Placental pericyte (primary cell): ENCODE results near the gene PRAMEF10. TPM values are rescaled to one million over a fixed set of nuclear protein-coding genes. Genes with fewer than 3 reads are reported as not detected.

Experiments
- small RNA-seq: library from RNA; depleted of rRNA; stranded (forward); fragments of <200 nt; gene quantifications from one replicate; pipeline ENCODE3, GENCODE V24; 2012; ENCODE audit warnings: low replicate concordance
- total RNA-seq: library from RNA; depleted of rRNA; stranded (reverse); fragments of >200 nt; gene quantifications from 2 replicates; pipeline ENCODE4 v1.2.3, GENCODE V29; 2012

The PRAMEF10 gene, protein sequence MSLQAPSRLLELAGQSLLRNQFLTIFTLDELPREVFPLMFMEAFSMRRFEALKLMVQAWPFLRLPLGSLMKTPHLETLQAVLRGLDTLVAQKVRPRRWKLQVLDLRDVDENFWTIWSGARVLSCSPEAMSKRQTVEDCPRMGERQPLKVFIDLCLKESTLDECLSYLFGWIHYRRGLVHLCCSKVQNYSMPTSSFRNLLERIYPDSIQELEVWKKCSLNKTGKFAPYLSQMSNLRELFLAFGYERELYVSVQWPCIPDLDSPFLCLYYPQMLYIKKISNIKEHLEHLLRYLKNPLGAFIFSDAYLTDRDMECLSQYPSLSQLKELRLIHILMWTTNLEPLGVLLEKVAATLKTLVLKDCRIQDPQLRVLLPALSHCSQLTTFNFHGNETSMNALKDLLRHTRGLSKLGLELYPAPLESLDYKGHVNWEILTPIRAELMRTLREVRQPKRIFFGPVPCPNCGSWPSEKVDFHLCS
- not detected in 2 replicates for total RNA-seq

DNA sequence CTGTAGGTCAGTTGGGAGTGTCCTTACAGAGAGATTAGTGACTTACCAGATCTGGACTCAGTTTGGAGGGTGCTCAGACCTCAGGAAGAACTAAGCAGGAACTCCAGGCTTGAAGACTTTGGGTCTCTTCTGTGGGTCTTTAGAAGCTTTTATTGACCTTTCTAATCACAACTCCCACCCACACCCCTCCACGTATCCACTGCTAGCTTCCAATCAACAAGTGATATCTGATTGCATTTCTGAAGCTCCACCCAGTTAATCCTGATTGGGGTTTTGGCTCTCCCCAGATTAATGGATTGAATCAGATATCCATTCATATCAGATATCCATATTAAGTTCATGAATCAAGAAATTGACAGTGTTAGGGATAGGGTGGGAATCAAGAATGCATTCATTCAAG is at the start of gene PRAMEF10:
Gene PRAMEF10 (minus strand): TSS at position 101 of the 400 bp plus-strand sequence. CDS start 2,423 bp downstream, outside the sequence.

DNA sequence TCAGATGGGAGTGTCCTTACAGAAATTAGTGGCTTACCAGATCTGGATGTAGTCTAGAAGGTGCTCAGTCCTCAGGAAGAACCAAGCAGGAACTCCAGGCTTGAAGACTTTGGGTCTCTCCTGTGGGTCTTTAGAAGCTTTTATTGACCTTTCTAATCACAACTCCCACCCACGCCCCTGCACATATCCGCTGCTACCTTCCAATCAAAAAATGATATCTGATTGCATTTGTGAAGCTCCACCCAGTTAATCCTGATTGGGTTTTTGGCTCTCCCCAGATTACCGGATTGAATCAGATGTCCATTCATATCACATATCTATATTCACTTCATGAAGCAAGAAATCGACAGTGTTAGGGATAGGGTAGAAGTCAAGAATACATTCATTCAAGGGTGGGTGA is 49.4 kb upstream of the PRAMEF10 start, which contains the start of gene PRAMEF6:
Gene PRAMEF6 (minus strand): TSS at position 101 of the 400 bp plus-strand sequence. CDS start 5,062 bp downstream, outside the sequence.

DNA sequence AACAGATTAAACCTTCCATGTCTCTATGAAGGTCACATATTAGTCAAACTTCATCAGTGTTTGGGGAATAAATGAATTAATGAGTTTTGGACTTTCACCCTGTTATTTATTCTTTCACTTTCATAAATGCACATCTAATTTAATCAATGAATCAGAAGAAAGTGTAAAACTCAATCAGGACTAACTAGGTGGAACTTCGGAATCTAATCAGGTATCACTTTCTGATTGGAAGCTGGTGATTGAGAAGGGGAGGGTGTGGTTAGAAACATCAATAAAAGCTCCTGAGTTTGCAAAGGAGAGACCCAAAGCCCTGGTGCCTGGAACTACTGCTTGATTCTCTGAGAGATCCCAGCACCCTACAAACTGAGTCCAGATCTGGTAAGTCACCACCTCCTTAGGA is 18.2 kb upstream of the PRAMEF10 start, which contains the start of gene PRAMEF7:
Gene PRAMEF7 (plus strand): TSS at position 301 of the 400 bp plus-strand sequence. CDS start 1,083 bp downstream, outside the sequence.

DNA sequence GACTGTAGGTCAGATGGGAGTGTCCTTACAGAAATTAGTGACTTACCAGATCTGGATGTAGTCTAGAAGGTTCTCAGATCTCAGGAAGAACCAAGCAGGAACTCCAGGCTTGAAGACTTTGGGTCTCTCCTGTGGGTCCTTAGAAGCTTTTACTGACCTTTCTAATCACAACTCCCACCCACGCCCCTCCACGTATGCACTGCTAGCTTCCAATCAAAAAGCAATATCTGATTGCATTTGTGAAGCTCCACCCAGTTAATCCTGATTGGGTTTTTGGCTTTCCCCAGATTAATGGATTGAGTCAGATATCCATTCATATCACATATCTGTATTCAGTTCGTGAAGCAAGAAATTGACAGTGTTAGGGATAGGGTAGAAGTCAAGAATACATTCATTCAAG is 12.0 kb downstream of the PRAMEF10 start, which contains the start of gene PRAMEF4:
Gene PRAMEF4 (minus strand): TSS at position 101 of the 400 bp plus-strand sequence. CDS start 2,807 bp downstream, outside the sequence.

DNA sequence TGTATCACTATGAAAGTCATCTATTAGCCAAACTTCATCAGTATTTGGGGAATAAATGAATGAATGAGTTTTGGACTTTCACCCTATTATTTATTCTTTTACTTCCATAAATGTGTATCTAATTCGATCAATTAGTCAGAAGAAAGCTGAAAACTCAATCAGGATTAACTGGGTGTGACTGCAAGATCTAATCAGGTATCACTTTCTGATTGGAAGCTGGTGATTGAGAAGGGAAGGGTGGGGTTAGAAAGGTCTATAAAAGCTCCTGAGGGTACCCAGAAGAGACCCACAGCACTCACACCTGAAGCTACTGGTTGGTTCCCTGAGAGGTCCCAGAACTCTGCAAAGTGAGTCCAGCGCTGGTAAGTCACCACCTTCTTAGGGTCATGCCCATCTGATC is 41.3 kb downstream of the PRAMEF10 start, which contains the start of gene PRAMEF2:
Gene PRAMEF2 (plus strand): TSS at position 301 of the 400 bp plus-strand sequence. CDS start 1,924 bp downstream, outside the sequence.

DNA sequence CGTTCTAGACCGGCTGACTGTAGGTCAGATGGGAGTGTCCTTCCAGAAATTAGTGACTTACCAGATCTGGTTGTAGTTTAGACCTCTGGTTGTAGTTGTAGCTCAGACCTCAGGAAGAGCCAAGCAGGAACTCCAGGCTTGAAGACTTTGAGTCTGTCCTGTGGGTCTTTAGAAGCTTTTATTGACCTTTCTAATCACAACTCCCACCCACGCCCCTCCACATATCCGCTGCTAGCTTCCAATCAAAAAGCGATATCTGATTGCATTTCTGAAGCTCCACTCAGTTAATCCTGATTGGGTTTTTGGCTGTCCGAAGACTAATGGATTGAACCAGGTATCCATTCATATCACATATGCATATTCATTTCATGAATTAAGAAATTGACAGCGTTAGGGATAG is 49.5 kb downstream of the PRAMEF10 start, which contains the start of gene HNRNPCL1:
Gene HNRNPCL1 (minus strand): TSS at position 101 of the 400 bp plus-strand sequence. CDS start 431 bp downstream, outside the sequence.

Small RNA genes lying within 50 kb of the gene (small RNA-seq; reads per million reads assigned to genes)
- gene RNU6-1072P = not detected

Other genes with a start within 250 kb of the PRAMEF10 start
- not detected in 2 replicates for gene AADACL3, start 182.2 kb downstream of the PRAMEF10 start, total RNA-seq
- gene CFAP107, start 152.1 kb downstream of the PRAMEF10 start, total RNA-seq = not detected in 2 replicates
- gene PRAMEF12, start 124.5 kb downstream of the PRAMEF10 start, total RNA-seq = not detected in 2 replicates
- gene PRAMEF1, start 106.9 kb downstream of the PRAMEF10 start, total RNA-seq = not detected in 2 replicates
- not detected in 2 replicates for gene PRAMEF11, start 66.9 kb downstream of the PRAMEF10 start, total RNA-seq
- gene HNRNPCL1, start 49.5 kb downstream of the PRAMEF10 start, total RNA-seq = not detected in 2 replicates
- gene PRAMEF2, start 41.2 kb downstream of the PRAMEF10 start, total RNA-seq = not detected in 2 replicates
- gene PRAMEF4, start 12.1 kb downstream of the PRAMEF10 start, total RNA-seq = not detected in 2 replicates
- not detected in 2 replicates for gene PRAMEF7, start 18.3 kb upstream of the PRAMEF10 start, total RNA-seq
- not detected in 2 replicates for gene PRAMEF6, start 49.3 kb upstream of the PRAMEF10 start, total RNA-seq
- not detected in 2 replicates for gene PRAMEF27, start 158.3 kb upstream of the PRAMEF10 start, total RNA-seq
- gene HNRNPCL3, start 162.5 kb upstream of the PRAMEF10 start, total RNA-seq = not detected in 2 replicates
- not detected in 2 replicates for gene PRAMEF25, start 172.5 kb upstream of the PRAMEF10 start, total RNA-seq
- not detected in 2 replicates for gene HNRNPCL2, start 218.6 kb upstream of the PRAMEF10 start, total RNA-seq